H4 (cell line): ENCODE measurements around the gene TERT. TPM values are rescaled to one million over a fixed set of nuclear protein-coding genes. Genes with fewer than 3 reads are reported as not detected.

Source experiments
- DNase-seq: peaks from one replicate; pipeline ENCODE4 v3.0.0-alpha.2; 2015; ENCODE audit warnings: low spot score
- total RNA-seq: library from RNA; depleted of rRNA; stranded (reverse); fragments of >200 nt; shearing (Covaris generic); gene quantifications from 2 replicates; pipeline ENCODE4 v1.2.3, GENCODE V29; 2014; rRNA removed

TERT gene
- total RNA-seq, 1 experiment from 2014 or later = 0.23 TPM

DNA sequence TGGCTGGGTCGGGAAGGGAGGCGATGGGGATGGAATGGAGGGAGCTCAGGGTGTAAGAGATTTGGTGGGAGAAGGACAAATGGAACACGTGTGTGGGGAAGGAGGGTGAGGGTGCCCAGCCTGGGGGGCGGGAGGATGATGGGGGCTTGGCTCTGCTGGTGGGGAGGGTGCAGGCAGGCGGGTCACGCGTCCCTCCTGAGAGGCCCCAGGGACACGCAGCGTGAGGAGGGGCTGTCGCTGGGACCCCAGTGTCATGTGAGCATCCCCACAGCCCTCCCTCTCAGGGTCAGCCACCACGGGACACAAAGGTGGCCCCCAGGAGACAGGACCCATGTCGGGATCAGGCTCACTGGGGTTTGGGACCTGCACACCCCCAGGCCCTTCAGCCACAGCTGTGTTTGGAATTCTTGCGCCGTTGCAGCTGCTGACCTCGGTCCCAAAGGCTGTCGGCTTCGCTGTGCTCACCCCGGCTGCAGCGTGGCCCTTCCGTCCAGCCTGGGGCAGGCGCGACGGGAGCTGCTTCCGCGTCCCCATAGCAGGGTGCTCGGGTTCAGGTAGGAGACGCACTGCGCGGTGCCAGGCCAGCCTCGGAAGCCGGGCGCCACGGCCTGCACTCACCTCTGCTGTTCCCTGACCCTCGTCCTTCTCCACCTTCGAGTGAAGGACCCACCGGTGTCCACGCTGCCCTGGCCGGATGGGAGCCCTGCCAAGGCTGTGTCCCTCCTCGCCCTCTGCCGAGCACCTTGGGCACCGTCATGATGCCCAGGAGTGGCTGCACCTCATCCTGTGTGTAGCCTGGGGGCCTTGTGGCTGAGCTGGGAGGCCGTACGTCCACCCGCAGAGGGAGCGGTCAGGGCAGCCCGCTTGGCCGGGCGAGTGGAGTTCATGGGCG is 88.1 kb downstream of the TERT start:
- DNase-seq = no peak

DNA sequence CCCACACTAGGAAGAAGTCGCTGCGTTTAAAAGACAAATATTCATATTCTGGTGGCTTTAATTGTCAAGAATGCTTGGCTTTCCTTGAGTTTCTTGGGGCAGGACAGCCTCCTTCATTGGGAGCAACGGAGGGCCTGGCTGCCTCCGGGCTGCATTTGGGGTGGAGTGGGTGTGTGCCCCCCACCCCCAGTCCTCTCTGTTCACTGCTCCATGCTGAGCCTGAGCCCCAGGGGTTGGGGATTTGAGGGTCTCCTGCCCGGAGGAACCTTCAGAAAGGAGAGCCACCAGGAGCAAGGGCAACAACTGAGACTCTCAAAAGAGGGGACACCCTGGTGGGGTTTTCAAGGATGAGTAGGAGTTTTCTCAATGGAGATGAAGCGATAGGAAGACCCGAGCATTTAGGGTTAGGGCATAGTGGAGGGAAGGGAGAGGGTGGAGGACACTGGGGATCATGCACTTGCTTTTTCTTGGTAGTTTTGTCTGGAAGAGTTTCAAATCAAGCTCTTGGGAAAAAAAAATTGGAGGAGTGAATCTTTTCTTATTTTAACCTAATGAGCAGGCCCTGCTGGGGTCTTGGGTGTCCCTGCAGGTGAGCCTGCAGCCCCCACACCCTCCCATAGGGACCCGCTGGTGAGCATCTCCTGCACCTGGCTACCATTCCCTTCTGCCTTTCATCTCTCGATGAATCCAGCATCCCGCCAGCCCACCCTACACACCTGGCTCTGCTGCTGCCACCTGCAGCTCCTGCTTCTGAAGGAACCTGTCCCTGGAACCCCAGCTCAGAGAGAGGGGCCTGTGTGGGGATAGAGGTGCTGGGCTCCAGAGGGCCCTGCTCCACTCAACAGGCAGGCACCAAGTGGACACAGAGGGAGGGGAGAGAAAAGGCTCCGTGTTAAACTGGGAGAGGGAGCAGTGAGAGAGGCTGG is 89.3 kb downstream of the TERT start:
- no peak for DNase-seq

GRCh38 chr5:1204693-1205242 is 90.1 kb downstream of the TERT start:
- peak; percentile 52 for DNase-seq

DNA sequence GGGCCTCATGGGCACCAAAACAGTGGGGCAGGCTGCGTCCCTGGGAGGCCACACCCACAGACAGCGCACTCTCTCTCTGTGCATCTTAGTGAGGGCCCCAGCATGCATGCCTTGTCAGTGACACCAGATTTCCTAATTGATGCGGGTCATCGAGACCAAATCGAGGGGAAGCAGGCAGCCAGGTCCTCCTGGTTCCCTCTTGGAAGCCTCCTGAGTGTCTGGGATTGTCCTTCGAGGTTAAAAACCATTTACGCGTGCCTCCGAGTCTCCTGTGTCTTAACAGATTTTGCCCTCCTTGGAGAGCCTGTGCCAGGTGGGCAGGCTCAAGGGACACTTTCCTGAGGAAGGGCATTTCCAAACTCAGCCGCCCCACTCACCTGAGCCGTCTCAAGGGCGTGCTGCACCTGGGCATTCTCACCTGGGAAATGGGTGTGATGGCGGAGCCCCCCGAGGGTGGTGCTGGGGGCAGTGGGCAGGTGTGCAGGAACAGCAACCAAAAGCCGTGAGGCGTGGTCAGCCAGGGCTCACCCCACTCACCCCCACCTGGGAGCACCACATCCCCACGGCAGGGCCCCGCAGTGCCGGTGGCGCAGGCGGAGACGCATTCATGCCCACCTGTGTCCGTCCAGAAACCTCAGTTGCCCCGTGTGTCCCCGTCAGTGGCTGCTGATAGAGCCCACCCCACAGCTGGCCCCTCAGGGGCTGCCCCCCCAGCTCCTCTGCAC is 90.7 kb downstream of the TERT start:
- DNase-seq = no peak

- DNase-seq = no peak
Observed at GRCh38 chr5:1203311-1203967, 91.4 kb downstream of the TERT start.

Other genes with a start within 250 kb of the TERT start
- gene SLC12A7, start 183.0 kb downstream of the TERT start, total RNA-seq = 8.8 and 13.8 TPM in 2 replicates
- not detected in 2 replicates for gene SLC6A19, start 93.5 kb downstream of the TERT start, total RNA-seq
- not detected in 2 replicates for gene SLC6A18, start 69.7 kb downstream of the TERT start, total RNA-seq
- gene CLPTM1L, start 50.0 kb upstream of the TERT start, total RNA-seq = 196 and 214 TPM in 2 replicates
- not detected in 2 replicates for gene SLC6A3, start 150.4 kb upstream of the TERT start, total RNA-seq
- gene LPCAT1, start 228.9 kb upstream of the TERT start, total RNA-seq = 23.9 and 31.2 TPM in 2 replicates